Smooth muscle cell (in vitro differentiated cells): Measurements from ENCODE around the gene PPP2R3B. TPM values are rescaled to one million over a fixed set of nuclear protein-coding genes. Genes with fewer than 3 reads are reported as not detected.
"Not testable (repeated sequence)": the region's sequence is repeated elsewhere in the genome, so short reads cannot be mapped to it uniquely, and the experiment has no call there.

Source experiments
- DNase-seq: peaks from one replicate; lab custom pipeline; 2025; ENCODE audit not compliant: unreplicated experiment; lab: John Stamatoyannopoulos, UW
- H2AFZ ChIP-seq: fragments of 200-600 bp; sonication (generic); 2 replicates; pipeline ENCODE4 v1.6.0; 2016; ENCODE audit warnings: antibody characterized with exemption, low read depth, mild to moderate bottlenecking
- H3F3A ChIP-seq: fragments of 200-600 bp; sonication (generic); 2 replicates; pipeline ENCODE4 v1.6.0; 2017; ENCODE audit warnings: antibody characterized with exemption, low read depth
- H3K27ac ChIP-seq: fragments of 200-600 bp; sonication (generic); 2 replicates; pipeline ENCODE4 v1.5.1; 2016; ENCODE audit warnings: low read depth, mild to moderate bottlenecking
- H3K27me3 ChIP-seq: fragments of 200-600 bp; sonication (generic); 2 replicates; pipeline ENCODE4 v1.6.1; 2016; ENCODE audit warnings: low read depth, mild to moderate bottlenecking
- H3K36me3 ChIP-seq: fragments of 200-600 bp; sonication (generic); 2 replicates; pipeline ENCODE4 v1.5.1; 2016; ENCODE audit warnings: low read depth
- H3K4me1 ChIP-seq: fragments of 200-600 bp; sonication (generic); 2 replicates; pipeline ENCODE4 v1.5.1; 2016; ENCODE audit warnings: low read depth
- H3K4me2 ChIP-seq: fragments of 200-600 bp; sonication (generic); 2 replicates; pipeline ENCODE4 v1.6.0; 2016; ENCODE audit warnings: mild to moderate bottlenecking
- H3K4me3 ChIP-seq: fragments of 200-600 bp; sonication (generic); 2 replicates; pipeline ENCODE4 v1.5.1; 2016; ENCODE audit warnings: mild to moderate bottlenecking
- H3K79me2 ChIP-seq: fragments of 200-600 bp; sonication (generic); 2 replicates; pipeline ENCODE4 v1.6.0; 2016; ENCODE audit warnings: low read depth, mild to moderate bottlenecking
- H3K9ac ChIP-seq: fragments of 200-600 bp; sonication (generic); 2 replicates; pipeline ENCODE4 v1.6.0; 2016; ENCODE audit warnings: low read depth
- H3K9me3 ChIP-seq: fragments of 200-600 bp; sonication (generic); replicated peaks from 2 replicates; pipeline ENCODE4 v1.5.1; 2016; ENCODE audit warnings: low read depth
- H4K20me1 ChIP-seq: fragments of 200-600 bp; sonication (generic); 2 replicates; pipeline ENCODE4 v1.6.0; 2016; ENCODE audit warnings: low read depth
- WGBS: methylation state at CpG from one replicate; pipeline ENCODE4 v1.1.7; 2016; ENCODE audit warnings: low lambda C conversion rate; 5-methylcytosine and 5-hydroxymethylcytosine counted together
- polyA plus RNA-seq: library from polyadenylated mRNA; unstranded; fragments of >200 nt; fragmentation: Nextera tagmentation; extraction: Ambion mirVana; gene quantifications from 2 replicates; pipeline ENCODE4 v1.2.1, GENCODE V29; 2016
- total RNA-seq: library from RNA; depleted of rRNA; stranded (reverse); fragments of >200 nt; gene quantifications from 2 replicates; pipeline ENCODE4 v1.2.3, GENCODE V29; 2014
- TF ChIP-seq, protein P1 (sequence below): fragments of 200-600 bp; sonication (generic); IDR thresholded peaks from 2 replicates; pipeline ENCODE4 v1.5.1; 2017; ENCODE audit warnings: borderline replicate concordance, mild to moderate bottlenecking, antibody characterized with exemption; ENCODE audit not compliant: insufficient read depth, poor library complexity, severe bottlenecking

Gene PPP2R3B
- total and polyA plus RNA-seq, 2 experiments from 2014 or later: 15.2 to 25.1 TPM

DNA sequence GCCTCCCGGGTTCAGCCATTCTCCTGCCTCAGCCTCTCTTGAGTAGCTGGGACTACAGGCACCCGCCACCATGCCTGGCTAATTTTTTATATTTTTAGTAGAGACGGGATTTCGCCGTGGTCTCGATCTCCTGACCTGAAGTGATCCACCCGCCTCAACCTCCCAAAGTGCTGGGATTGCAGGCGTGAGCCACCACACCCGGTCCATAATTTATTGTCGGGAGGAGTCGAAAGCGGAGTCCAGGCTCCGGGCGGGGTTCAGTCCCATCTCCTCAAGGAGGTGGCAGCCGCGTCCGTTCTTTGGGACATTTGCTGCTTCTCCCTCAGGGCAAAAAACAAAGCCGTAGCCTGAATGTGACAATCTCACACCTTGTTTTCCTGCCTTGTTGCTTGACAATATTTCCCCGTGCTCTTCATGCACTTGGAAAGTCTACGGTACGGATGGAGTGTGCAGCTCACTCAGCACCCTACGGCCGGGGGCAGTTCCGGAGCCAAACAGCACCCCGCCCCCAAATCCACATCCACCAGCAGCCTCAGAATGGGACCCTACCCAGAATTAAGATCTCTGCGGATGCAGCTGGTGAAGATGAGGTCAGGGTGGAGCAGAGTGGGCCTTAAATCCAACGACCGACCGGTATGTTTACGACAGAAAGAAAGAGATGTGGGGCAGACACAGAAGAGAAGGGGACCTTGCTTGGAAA, 77.7 kb downstream of the PPP2R3B start:
- Histone ChIP-seq H3K27me3 (no peaks in the 10 kb centered on the region), H2AFZ (no peak overlapping the region), H3K4me1 (no peaks in the 10 kb centered on the region), H3K9ac (no peak overlapping the region), H3K27ac (no peak overlapping the region), H3F3A (peaks cover 10% of the 10 kb centered on the region), H3K4me3 (no peak overlapping the region), H3K9me3 (no peaks in the 10 kb centered on the region), H3K79me2 (no peaks in the 10 kb centered on the region), H4K20me1 (no peaks in the 10 kb centered on the region), H3K36me3 (peaks cover 8% of the 10 kb centered on the region), H3K4me2 (no peak overlapping the region)
- TF ChIP-seq, protein P1, sequence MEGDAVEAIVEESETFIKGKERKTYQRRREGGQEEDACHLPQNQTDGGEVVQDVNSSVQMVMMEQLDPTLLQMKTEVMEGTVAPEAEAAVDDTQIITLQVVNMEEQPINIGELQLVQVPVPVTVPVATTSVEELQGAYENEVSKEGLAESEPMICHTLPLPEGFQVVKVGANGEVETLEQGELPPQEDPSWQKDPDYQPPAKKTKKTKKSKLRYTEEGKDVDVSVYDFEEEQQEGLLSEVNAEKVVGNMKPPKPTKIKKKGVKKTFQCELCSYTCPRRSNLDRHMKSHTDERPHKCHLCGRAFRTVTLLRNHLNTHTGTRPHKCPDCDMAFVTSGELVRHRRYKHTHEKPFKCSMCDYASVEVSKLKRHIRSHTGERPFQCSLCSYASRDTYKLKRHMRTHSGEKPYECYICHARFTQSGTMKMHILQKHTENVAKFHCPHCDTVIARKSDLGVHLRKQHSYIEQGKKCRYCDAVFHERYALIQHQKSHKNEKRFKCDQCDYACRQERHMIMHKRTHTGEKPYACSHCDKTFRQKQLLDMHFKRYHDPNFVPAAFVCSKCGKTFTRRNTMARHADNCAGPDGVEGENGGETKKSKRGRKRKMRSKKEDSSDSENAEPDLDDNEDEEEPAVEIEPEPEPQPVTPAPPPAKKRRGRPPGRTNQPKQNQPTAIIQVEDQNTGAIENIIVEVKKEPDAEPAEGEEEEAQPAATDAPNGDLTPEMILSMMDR: no peak
- no peak for DNase-seq
- 96% methylated on average over 30 of the region's 30 CpGs for WGBS

DNA sequence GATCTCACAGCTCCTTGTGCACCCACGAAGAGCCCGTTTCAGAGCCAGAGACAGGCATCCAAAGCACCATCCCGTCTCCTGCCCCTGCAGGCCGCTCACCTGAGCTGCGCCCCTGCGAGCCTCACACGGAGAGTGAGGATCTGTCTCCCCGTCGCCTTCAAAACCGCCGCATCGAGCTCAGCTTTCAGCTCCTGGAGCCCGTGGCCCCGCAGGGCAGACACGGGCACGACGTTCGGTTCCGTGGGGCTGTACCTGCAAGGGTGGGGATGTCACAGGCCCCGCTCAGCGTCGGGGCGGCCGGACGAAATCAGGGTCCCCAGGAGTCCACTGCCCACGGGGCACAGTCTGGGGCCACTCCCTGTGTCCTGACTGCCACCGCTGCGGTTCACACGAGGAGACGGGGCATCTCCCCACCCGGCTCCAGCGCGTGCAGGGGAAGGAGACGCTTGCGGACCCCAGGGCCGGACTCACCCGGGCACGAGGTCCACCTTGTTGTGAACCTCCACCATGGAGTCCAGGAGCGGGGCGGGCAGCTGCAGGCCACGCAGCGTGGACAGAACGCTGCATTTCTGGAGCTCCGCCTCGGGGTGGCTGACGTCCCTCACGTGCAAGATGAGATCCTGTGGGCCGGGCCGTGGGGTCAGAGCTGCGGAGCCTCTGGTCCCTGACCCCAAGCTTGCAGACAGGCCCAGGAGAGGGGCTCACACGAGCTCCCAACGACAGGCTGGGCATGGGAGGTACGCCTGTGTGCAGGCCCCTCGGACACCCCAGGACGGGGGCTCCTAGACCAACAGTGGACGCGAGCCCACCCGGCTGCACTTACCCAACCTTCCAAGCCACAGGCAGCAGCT, 79.2 kb downstream of the PPP2R3B start:
- TF ChIP-seq, protein P1: no peak
- no peak overlapping the region for H3K4me3 ChIP-seq
- no peaks in the 10 kb centered on the region for H3K27me3 ChIP-seq
- H2AFZ ChIP-seq: no peak overlapping the region
- peaks cover 8% of the 10 kb centered on the region for H3K36me3 ChIP-seq
- H3K27ac ChIP-seq: no peak overlapping the region
- H3K79me2 ChIP-seq: no peaks in the 10 kb centered on the region
- WGBS: 98% methylated on average over 51 of the region's 58 CpGs
- no peaks in the 10 kb centered on the region for H4K20me1 ChIP-seq
- no peaks in the 10 kb centered on the region for H3K9me3 ChIP-seq
- H3K9ac ChIP-seq: no peak overlapping the region
- H3K4me2 ChIP-seq: no peak overlapping the region
- H3K4me1 ChIP-seq: no peaks in the 10 kb centered on the region
- H3F3A ChIP-seq: peaks cover 10% of the 10 kb centered on the region
- no peak for DNase-seq

DNA sequence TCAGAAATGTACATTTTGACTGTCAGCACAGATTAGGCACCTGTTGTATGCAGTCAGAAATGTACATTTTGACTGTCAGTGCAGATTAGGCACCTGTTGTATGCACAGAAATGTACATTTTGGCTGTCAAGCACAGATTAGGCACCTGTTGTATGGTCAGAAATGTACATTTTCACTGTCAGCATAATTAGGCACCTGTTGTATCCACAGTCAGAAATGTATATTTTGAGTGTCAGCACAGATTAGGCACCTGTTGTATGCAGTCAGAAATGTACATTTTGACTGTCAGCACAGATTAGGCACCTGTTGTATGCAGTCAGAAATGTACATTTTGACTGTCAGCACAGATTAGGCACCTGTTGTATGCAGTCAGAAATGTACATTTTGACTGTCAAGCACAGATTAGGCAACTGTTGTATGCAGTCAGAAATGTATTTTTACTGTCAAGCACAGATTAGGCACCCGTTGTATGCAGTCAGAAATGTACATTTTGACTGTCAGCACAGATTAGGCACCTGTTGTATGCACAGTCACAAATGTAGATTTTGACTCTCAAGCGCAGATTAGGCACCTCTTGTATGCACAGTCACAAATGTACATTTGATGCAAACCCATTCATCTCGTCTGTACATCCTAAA, 80.0 kb downstream of the PPP2R3B start:
- H3K4me3 ChIP-seq, H3F3A ChIP-seq, DNase-seq, H3K9ac ChIP-seq, H3K36me3 ChIP-seq, H3K4me2 ChIP-seq, H4K20me1 ChIP-seq, H2AFZ ChIP-seq, H3K4me1 ChIP-seq, H3K27me3 ChIP-seq, H3K79me2 ChIP-seq, H3K9me3 ChIP-seq, H3K27ac ChIP-seq: not testable (repeated sequence)
- 95% methylated on average over 3 of the region's 3 CpGs for WGBS

DNA sequence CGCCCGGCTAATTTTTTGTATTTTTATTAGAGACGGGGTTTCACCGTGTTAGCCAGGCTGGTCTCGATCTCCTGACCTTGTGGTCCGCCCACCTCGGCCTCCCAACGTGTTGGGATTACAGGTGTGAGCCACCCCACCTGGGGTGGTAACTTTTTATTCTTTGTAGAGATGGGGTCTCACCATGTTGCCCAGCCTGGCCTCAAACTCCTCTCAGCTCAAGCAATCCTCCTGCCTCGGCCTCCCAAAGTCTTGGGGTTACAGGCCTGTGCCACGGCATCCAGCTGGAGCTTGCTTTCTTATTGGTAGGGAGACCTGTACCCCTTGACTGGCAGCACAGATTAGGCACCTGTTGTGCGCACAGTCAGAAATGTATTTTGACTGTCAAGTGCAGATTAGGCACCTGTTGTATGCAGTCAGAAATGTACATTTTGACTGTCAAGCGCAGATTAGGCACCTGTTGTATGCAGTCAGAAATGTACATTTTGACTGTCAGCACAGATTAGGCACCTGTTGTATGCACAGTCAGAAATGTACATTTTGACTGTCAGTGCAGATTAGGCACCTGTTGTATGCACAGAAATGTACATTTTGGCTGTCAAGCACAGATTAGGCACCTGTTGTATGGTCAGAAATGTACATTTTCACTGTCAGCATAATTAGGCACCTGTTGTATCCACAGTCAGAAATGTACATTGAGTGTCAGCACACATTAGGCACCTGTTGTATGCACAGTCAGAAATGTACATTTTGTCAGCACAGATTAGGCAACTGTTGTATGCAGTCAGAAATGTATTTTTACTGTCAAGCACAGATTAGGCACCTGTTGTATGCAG, 80.7 kb downstream of the PPP2R3B start:
- not testable (repeated sequence) for H3K79me2 ChIP-seq, H3K4me1 ChIP-seq, H3K4me3 ChIP-seq, H3K36me3 ChIP-seq, DNase-seq, H3K4me2 ChIP-seq, H3K9me3 ChIP-seq, H3K27me3 ChIP-seq, H3K27ac ChIP-seq, H4K20me1 ChIP-seq, H2AFZ ChIP-seq, H3K9ac ChIP-seq, H3F3A ChIP-seq
- over 99% methylated on average over 12 of the region's 12 CpGs for WGBS
